HEK293 (cell line): ENCODE data around the gene ADAMTS9.

Experiments
- CTCF ChIP-seq: fragments of 450-650 bp; formaldehyde crosslinking; IDR thresholded peaks from 2 replicates; pipeline ENCODE4 v1.5.1; 2016; ENCODE audit warnings: missing biosample characterization, missing genetic modification characterization
- HOXA7 ChIP-seq: sonication (generic); formaldehyde crosslinking; IDR thresholded peaks from 2 replicates; pipeline ENCODE4 v1.8.1; 2022; ENCODE audit warnings: missing genetic modification reagents, borderline replicate concordance
- REST ChIP-seq: fragments of 450-650 bp; formaldehyde crosslinking; IDR thresholded peaks from 2 replicates; pipeline ENCODE4 v1.5.1; 2016; ENCODE audit warnings: missing biosample characterization, missing genetic modification characterization
- SCRT1 ChIP-seq: fragments of 450-650 bp; formaldehyde crosslinking; IDR thresholded peaks from 2 replicates; pipeline ENCODE4 v1.5.1; 2016; ENCODE audit warnings: missing biosample characterization, missing genetic modification characterization, borderline replicate concordance
- ZBTB44 ChIP-seq: fragments of 450-650 bp; IDR thresholded peaks from 2 replicates; pipeline ENCODE4 v1.5.1; 2018; ENCODE audit warnings: missing biosample characterization, mild to moderate bottlenecking, missing genetic modification characterization
- ZNF19 ChIP-seq: fragments of 450-650 bp; formaldehyde crosslinking; IDR thresholded peaks from 2 replicates; pipeline ENCODE4; 2016; ENCODE audit warnings: missing biosample characterization, missing genetic modification characterization, low read depth
- ZNF23 ChIP-seq: fragments of 450-650 bp; formaldehyde crosslinking; IDR thresholded peaks from 2 replicates; pipeline ENCODE4 v1.5.1; 2016; ENCODE audit warnings: missing biosample characterization, missing genetic modification characterization, borderline replicate concordance
- ZNF423 ChIP-seq: fragments of 450-650 bp; formaldehyde crosslinking; IDR thresholded peaks from 2 replicates; pipeline ENCODE4 v1.5.1; 2016; ENCODE audit warnings: missing biosample characterization, missing genetic modification characterization
- ZNF544 ChIP-seq: fragments of 450-650 bp; formaldehyde crosslinking; IDR thresholded peaks from 2 replicates; pipeline ENCODE4 v1.5.0; 2017; ENCODE audit warnings: missing biosample characterization, missing genetic modification characterization
- ZNF639 ChIP-seq: fragments of 450-650 bp; formaldehyde crosslinking; IDR thresholded peaks from 2 replicates; pipeline ENCODE4 v1.5.1; 2016; ENCODE audit warnings: missing biosample characterization, missing genetic modification characterization
- ZNF670 ChIP-seq: fragments of 450-650 bp; formaldehyde crosslinking; IDR thresholded peaks from 2 replicates; pipeline ENCODE4 v1.5.1; 2016; ENCODE audit warnings: missing biosample characterization, missing genetic modification characterization, low read depth

GRCh38 chr3:64634417-64634816, 53.4 kb downstream of the ADAMTS9 start:
- TF ChIP-seq REST (tag by site-specific recombination): no peak
- no peak for TF ChIP-seq CTCF (tag by site-specific recombination)
- no peak for TF ChIP-seq ZNF670 (tag by site-specific recombination)
- TF ChIP-seq HOXA7 (CRISPR knock-in tag): no peak
- TF ChIP-seq ZNF544 (tag by site-specific recombination): no peak
- no peak for TF ChIP-seq ZNF23 (tag by site-specific recombination)
- no peak for TF ChIP-seq ZNF639 (tag by site-specific recombination)
- no peak for TF ChIP-seq SCRT1
- TF ChIP-seq ZNF19 (tag by site-specific recombination): no peak
- no peak for TF ChIP-seq ZNF423 (tag by site-specific recombination)
- TF ChIP-seq ZBTB44 (tag by site-specific recombination): no peak
